Stimulated activated CD8-positive, alpha-beta memory T cell treated with anti-CD3 and anti-CD28 coated beads, Interleukin-7, amount 100 ng/mL, for 1 hour (primary cell): Measurements from ENCODE around the gene CDT1.
"Not testable (repeated sequence)": the region's sequence is repeated elsewhere in the genome, so short reads cannot be mapped to it uniquely, and the experiment has no call there.

ENCODE experiments used
- DNase-seq, 2 donors: peaks; one replicate each; pipeline ENCODE4 v3.0.0-alpha.2; 2020; ENCODE audit warnings: low read depth in 2 of 2

CDT1 gene

GRCh38 chr16:88768071-88768783 is 35.4 kb upstream of the CDT1 start:
- no peak for DNase-seq

DNA sequence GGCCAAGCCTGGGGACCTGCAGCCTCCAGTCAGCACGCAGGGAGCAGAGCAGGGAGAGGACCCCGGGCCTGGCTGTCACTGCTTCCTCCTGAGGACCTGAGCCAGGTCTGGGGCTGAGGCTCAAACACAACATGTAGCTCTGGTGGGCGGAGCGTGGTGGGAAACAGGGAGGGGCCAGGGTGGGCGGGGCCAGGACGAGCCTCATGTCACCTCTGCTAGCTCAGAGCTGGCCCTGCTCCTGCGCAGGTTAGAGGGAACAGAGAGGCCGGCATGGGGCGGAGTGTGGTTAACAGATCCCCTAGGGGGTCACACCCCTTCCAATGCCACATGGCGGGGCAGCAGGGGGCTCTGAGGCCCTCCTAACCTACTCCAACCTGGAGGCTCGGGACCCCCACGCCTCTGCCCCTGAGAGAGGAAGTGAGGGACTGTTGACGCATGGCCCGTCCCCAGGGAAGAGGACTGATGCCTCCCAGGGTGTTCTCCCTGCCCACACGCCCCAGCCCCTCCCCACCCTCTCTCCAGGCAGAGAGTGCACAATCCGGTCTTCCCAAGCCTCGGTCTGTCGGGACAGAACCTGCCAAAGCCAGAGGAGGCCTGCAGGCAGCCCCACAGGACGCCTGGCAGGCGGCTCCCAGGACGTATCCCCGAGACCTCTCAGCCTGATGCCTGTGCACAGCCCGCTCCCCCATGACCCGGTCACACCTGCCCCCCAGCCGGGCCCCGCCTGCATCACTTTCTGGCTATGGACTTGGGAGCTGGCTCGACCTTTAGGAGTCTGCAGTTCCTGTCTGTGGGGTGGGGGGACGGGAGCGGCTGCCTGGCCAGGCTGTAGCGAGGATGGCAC is 33.8 kb upstream of the CDT1 start:
- no peak for DNase-seq

DNA sequence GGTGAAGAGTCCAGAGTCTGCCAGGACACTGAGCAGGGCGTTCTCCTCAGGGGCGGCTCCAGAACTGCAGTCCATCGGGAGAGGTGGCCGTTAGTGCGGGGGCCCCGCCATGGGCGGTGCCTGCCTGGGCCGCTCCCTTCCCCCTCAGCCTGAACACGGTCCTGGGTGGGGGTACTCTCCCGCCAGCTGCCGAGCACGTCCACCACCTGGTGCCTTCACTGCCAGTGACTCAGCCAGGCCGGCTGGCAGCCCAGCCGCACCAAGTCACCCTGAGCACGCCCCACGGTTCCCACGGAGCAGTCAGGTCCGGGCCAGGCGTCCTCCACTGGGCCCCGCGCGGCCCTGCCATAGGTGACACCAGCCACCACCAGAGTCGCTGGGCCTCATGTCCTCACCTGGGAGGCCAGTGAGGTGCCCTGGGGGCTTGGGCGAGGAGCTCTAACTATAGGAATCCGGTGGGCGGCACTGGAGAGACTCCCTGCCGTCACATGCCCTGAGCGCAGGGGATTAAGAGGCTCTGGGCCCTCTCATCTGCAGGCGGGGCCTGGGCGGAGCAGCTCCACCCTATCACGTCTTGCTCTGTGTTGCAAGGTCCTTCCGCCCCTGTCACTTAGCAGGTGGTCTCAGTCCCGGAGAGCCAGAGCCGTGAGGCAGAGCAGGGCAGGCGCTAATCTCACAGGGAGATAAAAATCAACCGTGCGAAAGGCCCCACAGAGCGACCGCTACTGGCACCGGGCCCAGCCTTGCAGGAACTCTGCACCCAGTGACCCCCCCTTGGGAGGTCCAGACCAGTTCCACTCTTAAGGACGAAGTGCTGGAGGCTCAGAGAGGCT is 32.9 kb upstream of the CDT1 start:
- no peak for DNase-seq

- DNase-seq = no peak
These were observed 32.3 kb upstream of the CDT1 start for GRCh38 chr16:88771294-88771772.

GRCh38 chr16:88771781-88772180 is 31.8 kb upstream of the CDT1 start:
- DNase-seq = not testable (repeated sequence)

DNA sequence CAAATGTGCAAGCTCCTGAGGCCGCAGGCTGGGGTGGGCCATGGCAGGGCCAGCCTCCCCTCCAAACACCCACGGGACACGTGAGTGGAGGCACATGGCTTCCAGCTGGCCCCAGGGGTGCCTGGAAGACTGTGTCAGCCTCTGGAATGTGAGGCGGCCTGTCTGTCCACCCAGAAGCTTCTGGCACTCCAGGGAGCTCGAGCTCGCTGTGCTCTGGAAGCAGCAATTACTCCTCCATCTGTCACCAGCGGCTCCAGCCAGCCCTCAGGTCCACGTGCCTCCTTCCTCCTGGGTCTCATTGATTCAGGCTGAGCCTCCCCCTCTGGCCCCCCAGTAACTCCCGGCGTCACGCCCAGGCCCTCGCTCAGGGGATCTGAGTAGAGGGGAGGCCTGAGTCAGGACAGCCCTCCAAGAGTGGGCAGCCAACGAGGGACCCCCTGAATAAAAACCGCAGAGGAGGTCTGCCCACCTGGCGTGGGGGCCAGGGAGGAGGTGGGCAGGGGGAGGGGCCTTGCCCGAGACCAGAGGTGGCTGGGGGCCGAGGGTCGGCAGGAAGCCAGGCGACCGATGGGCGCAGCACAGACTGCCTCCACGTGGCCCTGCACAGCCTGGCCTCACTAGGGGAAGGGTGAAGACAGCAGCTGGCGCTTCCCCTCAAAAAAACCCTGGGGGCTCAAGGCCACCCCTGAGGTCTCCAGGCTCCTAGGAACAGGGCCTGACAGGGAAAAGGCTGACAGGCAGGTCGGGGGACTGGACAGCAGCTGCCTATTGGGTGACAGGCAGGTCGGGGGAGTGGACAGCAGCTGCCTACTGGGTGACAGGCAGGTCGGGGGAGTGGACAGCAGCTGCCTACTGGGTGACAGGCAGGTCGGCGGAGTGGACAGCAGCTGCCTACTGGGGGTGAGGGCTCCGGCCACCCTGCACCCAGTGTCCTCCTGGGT is 30.4 kb upstream of the CDT1 start:
- no peak for DNase-seq

DNA sequence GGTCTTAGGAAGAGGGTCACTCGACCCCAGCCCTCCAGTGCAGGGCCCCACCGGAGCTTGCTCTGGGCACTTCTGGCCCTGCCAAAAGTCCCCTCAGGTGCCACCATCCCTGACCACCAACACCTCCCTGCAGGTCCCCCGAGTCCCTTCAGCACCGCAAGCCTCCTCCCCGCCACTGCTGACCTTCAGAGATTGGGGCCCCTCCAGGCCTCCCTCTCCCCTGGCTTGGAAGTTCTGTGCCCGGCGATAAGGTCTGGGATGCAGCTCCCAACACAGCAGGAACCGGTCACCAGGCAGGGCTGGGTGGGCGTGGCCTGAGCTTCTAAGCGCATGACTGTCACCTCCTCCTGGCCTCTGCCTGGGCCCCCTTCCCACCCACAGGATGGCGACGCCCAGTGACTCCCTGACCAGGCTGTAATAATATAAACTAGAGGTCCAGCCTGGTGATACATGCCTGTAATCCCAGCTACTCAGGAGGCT is 29.7 kb upstream of the CDT1 start:
- no peak for DNase-seq

GRCh38 chr16:88774544-88775393 is 28.8 kb upstream of the CDT1 start:
- DNase-seq = no peak

DNA sequence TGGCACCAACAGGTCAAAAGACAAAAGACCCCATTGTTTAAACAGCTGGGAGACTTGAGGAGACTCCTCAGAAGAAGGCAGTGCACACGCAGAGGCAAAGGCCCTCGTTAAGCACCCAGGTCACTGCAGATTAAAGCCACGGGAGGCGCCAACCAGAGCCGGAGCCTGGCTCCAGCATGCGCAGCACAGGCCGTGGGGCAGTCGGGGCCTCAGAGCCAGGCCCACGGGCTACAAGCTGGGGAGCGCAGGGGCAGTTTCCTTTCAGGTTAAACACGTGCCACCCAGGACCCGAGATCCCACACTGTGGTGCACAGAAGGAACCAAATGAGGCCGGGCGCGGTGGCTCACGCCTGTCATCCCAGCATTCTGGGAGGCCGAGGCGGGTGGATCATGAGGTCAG is 27.8 kb upstream of the CDT1 start:
- DNase-seq = no peak

- no peak for DNase-seq
These were observed 25.9 kb upstream of the CDT1 start for GRCh38 chr16:88777471-88778270.

DNA sequence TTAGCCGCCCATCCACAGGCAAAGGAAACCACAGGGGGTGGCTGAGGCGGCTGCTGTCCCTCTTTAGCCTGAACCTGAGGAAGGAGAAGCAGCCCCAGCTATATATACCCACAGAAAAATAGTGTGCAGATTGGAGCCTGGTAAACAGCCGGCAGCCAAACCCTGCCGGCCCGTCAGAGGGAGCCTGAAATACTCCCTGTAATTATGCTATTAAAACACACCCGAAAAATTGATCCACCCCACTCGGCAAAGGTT is 25.4 kb upstream of the CDT1 start:
- DNase-seq = no peak

- no peak for DNase-seq
These were observed 25.0 kb upstream of the CDT1 start for GRCh38 chr16:88778541-88779065.

GRCh38 chr16:88779406-88780141 is 24.0 kb upstream of the CDT1 start:
- no peak for DNase-seq

DNA sequence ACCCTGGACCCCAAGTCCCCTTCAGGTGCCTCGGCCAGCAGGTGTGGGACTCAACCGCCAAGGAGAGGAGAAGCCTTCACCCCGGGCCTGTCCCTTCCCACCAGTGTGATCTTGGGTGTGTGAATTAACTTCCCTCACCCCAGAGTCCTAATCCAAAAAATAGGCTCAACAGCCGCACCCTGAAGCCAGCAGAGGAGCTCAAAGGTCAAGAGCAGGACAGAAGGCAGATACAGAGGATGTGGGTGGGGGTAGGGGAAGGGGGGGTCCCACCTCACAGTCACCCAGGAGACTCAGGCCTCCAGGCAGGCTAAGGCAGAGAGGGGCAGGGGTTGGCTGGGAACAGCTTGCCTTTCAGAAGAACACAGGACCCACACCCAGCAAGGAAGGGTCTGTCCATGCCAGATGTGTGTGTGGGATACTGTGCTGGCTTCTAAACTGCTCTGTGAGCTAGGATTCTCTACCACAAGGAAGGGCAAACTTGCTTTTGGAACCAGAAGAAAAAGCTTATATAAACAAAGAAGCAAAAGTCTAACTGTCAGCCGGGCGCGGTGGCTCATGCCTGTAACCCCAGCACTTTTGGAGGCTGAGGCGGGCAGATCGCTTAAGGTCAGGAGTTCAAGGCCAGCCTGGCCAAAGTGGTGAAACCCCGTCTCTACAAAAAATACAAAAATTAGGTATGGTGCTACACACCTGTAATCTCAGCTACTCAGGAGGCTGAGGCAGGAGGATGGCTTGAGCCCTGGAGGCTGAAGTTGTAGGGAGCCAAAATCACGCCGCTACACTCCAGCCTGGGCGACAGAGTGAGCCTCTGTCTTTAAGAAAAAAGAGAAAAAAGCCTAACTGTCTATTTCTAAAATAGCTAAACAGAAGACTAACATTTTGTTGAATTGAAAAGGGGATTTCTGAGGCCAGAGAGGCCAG is 23.2 kb upstream of the CDT1 start:
- DNase-seq = no peak

GRCh38 chr16:88781140-88782077 is 22.2 kb upstream of the CDT1 start:
- DNase-seq = peak in 1 of 2 donors; percentile 41
